OCI-LY3 (cell line): ENCODE measurements around the gene GGCT.
A peak's percentile ranks its signal among the peaks of the same experiment; 100 is the strongest.
"Not testable (repeated sequence)": the region's sequence is repeated elsewhere in the genome, so short reads cannot be mapped to it uniquely, and the experiment has no call there.

Experiments
- H2AFZ ChIP-seq: fragments of 200-600, 300-600 bp; shearing (Covaris generic); 2 replicates; pipeline ENCODE4 v1.6.0; 2014; ENCODE audit warnings: antibody characterized with exemption, low read depth, low read length
- H3K27ac ChIP-seq: fragments of 200-600, 300-600 bp; sonication (generic); 2 replicates; pipeline ENCODE4 v1.5.1; 2014; ENCODE audit warnings: mild to moderate bottlenecking, low read length, moderate library complexity, mixed read lengths
- H3K27me3 ChIP-seq: fragments of 200-600, 300-600 bp; sonication (generic); 2 replicates; pipeline ENCODE4 v1.6.1; 2014; ENCODE audit warnings: low read depth, low read length, mixed read lengths
- H3K36me3 ChIP-seq: fragments of 200-600, 300-600 bp; sonication (generic); replicated peaks from 2 replicates; pipeline ENCODE3; 2014; ENCODE audit warnings: low read depth, low read length, mixed read lengths
- H3K4me1 ChIP-seq: fragments of 300-600, 200-600 bp; sonication (generic); 2 replicates; pipeline ENCODE4 v1.6.1; 2014; ENCODE audit warnings: low read length, mixed read lengths
- H3K4me2 ChIP-seq: fragments of 200-600, 300-600 bp; sonication (generic); 2 replicates; pipeline ENCODE4 v1.6.1; 2014; ENCODE audit warnings: low read length, mixed read lengths
- H3K4me3 ChIP-seq: fragments of 300-600, 200-600 bp; sonication (generic); 2 replicates; pipeline ENCODE4 v1.5.1; 2014; ENCODE audit warnings: antibody characterized with exemption, mild to moderate bottlenecking, low read length, moderate library complexity
- H3K79me2 ChIP-seq: fragments of 300-600, 200-600 bp; shearing (Covaris generic); 2 replicates; pipeline ENCODE4 v1.6.1; 2014; ENCODE audit warnings: mild to moderate bottlenecking, low read length, mixed read lengths
- H3K9ac ChIP-seq: fragments of 300-600, 200-600 bp; shearing (Covaris generic); 2 replicates; pipeline ENCODE4 v1.6.0; 2014; ENCODE audit warnings: mild to moderate bottlenecking, low read length, moderate library complexity
- H3K9me3 ChIP-seq: fragments of 200-600, 300-600 bp; shearing (Covaris generic); 2 replicates; pipeline ENCODE4 v1.6.1; 2014; ENCODE audit warnings: low read length, mixed read lengths; ENCODE audit not compliant: insufficient read depth
- H4K20me1 ChIP-seq: fragments of 200-600, 300-600 bp; sonication (generic); 2 replicates; pipeline ENCODE4 v1.6.1; 2016; ENCODE audit warnings: low read length, mixed read lengths; ENCODE audit not compliant: insufficient read depth
- CTCF ChIP-seq: fragments of 200-600, 300-600 bp; sonication (generic); IDR thresholded peaks from 2 replicates; pipeline ENCODE4 v1.5.1; 2014; ENCODE audit warnings: antibody characterized with exemption, low read length, low read depth
- EZH2phosphoT487 ChIP-seq: fragments of 200-600 bp; shearing (Covaris generic); IDR thresholded peaks from 2 replicates; pipeline ENCODE4 v1.6.1; 2018; ENCODE audit warnings: antibody characterized with exemption, mixed run types, low read depth

The GGCT gene

GRCh38 chr7:30511973-30512662, 7.5 kb upstream of the GGCT start:
- H4K20me1 ChIP-seq: no peaks in the 10 kb centered on the region
- no peaks in the 10 kb centered on the region for H3K36me3 ChIP-seq
- H3K79me2 ChIP-seq: no peaks in the 10 kb centered on the region
- no peak overlapping the region for H3K9ac ChIP-seq
- H3K27me3 ChIP-seq: no peaks in the 10 kb centered on the region
- H2AFZ ChIP-seq: no peak overlapping the region
- no peak overlapping the region for H3K4me3 ChIP-seq
- no peaks in the 10 kb centered on the region for H3K9me3 ChIP-seq
- no peak overlapping the region for H3K4me2 ChIP-seq
- H3K4me1 ChIP-seq: no peaks in the 10 kb centered on the region
- no peak overlapping the region for H3K27ac ChIP-seq
- TF ChIP-seq EZH2phosphoT487 (no peak), CTCF (no peak)

DNA sequence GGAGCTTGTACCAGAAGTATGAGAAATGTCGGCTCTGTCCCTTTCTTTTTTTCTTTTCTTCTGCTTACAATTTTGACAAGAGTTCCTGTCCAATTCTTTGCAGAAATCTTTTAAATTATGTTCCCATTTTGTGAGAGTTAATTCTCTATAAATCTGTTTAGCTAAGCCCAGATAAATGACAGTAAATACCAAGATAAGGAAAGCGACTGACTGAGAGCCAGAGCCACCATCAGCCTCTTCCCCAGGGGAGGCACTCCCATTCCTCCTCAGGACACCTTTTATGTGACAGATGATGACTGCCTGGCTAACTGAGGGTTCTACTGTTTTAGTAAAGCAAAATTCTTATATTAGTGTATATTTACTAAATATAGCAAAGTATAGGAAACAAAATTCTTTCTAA, 6.9 kb upstream of the GGCT start:
- Histone ChIP-seq H3K9ac (no peak overlapping the region), H2AFZ (no peak overlapping the region), H4K20me1 (no peaks in the 10 kb centered on the region), H3K27me3 (no peaks in the 10 kb centered on the region), H3K79me2 (no peaks in the 10 kb centered on the region), H3K9me3 (no peaks in the 10 kb centered on the region), H3K4me2 (no peak overlapping the region), H3K27ac (no peak overlapping the region), H3K4me1 (no peaks in the 10 kb centered on the region), H3K36me3 (no peaks in the 10 kb centered on the region), H3K4me3 (no peak overlapping the region)
- TF ChIP-seq EZH2phosphoT487: no peak
- TF ChIP-seq CTCF: no peak

DNA sequence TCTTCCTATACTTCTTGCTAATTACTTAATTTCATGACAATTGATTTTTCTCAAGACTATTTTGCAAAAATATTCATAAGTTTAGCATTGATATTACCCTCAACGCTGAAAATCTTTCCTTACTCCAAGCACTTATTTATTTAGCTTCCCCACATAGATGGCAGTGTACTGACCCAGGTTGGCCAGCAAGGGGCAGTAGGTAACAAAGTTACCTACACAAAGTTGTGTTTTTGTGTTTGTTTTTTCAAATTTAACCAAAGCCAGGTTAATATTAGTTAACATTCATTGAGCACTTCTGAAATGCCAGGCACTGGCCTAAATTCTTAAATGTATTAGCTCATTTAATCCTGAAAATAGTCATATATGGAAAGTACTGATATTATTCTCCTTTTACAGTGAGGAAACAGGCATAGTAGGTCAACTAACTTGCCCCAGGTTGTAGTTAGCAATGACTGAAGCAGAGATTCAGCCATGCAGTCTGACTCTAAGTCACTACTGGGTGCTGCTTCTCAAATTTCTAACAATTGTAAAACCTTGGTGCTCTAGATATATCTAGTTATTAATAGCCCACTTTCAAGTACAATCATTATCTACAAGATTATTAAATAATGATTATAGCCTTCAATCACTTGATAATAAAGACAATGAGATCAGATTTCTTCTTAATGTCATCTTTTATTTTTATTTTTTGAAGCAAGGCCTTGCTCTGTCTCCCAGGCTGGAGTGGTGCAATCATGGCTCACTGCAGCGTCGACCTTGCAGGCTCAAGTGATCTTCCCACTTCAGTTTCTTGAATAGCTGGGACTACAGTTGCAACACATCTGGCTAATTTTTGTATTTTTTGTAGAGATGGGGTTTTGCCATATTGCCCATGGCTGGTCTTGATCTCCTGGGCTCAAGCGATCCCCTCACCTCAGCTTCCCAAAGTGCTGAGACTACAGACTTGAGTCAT, 5.8 kb upstream of the GGCT start:
- H3K9me3 ChIP-seq: no peaks in the 10 kb centered on the region
- no peaks in the 10 kb centered on the region for H3K36me3 ChIP-seq
- H3K9ac ChIP-seq: no peak overlapping the region
- no peaks in the 10 kb centered on the region for H3K79me2 ChIP-seq
- H3K4me3 ChIP-seq: no peak overlapping the region
- no peak overlapping the region for H3K4me2 ChIP-seq
- H3K27ac ChIP-seq: no peak overlapping the region
- no peaks in the 10 kb centered on the region for H3K27me3 ChIP-seq
- no peak overlapping the region for H2AFZ ChIP-seq
- TF ChIP-seq EZH2phosphoT487: no peak
- TF ChIP-seq CTCF: peak; percentile 75
- peaks cover under 1% of the 10 kb centered on the region; the same call in 1 of the 2 replicates for H3K4me1 ChIP-seq
- no peaks in the 10 kb centered on the region for H4K20me1 ChIP-seq

- H3K9me3 ChIP-seq, H3K9ac ChIP-seq, H3K4me3 ChIP-seq, H3K27ac ChIP-seq, H3K4me1 ChIP-seq, H3K27me3 ChIP-seq, H3K79me2 ChIP-seq, H4K20me1 ChIP-seq, H3K36me3 ChIP-seq, H2AFZ ChIP-seq, H3K4me2 ChIP-seq: not testable (repeated sequence)
Measured at GRCh38 chr7:30509171-30509857, 4.7 kb upstream of the GGCT start.

DNA sequence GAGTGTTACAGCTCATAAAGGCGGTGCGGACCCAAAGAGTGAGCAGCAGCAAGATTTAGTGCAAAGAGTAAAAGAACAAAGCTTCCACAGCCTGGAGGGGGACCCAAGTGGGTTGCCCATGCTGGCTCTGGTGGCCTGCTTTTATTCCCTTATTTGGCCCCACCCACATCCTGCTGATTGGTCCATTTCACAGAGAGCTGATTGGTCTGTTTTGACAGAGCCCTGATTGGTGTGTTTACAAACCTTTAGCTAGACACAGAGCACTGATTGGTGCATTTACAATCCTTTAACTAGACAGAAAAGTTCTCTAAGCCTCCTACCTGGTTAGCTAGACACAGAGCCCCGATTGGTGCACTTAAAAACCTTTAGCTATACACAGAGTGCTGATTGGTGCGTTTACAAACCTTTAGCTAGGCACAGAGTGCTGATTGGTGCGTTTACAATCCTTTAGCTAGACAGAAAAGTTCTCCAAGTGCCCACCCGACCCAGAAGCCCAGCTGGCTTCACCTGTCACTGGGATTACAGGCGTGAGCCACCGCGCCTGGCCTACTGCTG, 2.8 kb upstream of the GGCT start:
- not testable (repeated sequence) for H3K9me3 ChIP-seq, H3K36me3 ChIP-seq, H3K27me3 ChIP-seq, H3K9ac ChIP-seq, H4K20me1 ChIP-seq, H3K27ac ChIP-seq, H2AFZ ChIP-seq, H3K4me3 ChIP-seq, H3K4me2 ChIP-seq
- Histone ChIP-seq H3K79me2 (peaks cover 20% of the 10 kb centered on the region), H3K4me1 (peaks cover 11% of the 10 kb centered on the region)
